Bronchus fibroblast of lung (primary cell): ENCODE results near the gene SRR. TPM values are rescaled to one million over a fixed set of nuclear protein-coding genes. Genes with fewer than 3 reads are reported as not detected.

Experiments used
- total RNA-seq: library from RNA; depleted of rRNA; stranded (reverse); fragments of >200 nt; gene quantifications from 2 replicates; pipeline ENCODE4 v1.2.3, GENCODE V29; 2015

SRR gene
- 32.7 and 37.5 TPM in 2 replicates for total RNA-seq

DNA sequence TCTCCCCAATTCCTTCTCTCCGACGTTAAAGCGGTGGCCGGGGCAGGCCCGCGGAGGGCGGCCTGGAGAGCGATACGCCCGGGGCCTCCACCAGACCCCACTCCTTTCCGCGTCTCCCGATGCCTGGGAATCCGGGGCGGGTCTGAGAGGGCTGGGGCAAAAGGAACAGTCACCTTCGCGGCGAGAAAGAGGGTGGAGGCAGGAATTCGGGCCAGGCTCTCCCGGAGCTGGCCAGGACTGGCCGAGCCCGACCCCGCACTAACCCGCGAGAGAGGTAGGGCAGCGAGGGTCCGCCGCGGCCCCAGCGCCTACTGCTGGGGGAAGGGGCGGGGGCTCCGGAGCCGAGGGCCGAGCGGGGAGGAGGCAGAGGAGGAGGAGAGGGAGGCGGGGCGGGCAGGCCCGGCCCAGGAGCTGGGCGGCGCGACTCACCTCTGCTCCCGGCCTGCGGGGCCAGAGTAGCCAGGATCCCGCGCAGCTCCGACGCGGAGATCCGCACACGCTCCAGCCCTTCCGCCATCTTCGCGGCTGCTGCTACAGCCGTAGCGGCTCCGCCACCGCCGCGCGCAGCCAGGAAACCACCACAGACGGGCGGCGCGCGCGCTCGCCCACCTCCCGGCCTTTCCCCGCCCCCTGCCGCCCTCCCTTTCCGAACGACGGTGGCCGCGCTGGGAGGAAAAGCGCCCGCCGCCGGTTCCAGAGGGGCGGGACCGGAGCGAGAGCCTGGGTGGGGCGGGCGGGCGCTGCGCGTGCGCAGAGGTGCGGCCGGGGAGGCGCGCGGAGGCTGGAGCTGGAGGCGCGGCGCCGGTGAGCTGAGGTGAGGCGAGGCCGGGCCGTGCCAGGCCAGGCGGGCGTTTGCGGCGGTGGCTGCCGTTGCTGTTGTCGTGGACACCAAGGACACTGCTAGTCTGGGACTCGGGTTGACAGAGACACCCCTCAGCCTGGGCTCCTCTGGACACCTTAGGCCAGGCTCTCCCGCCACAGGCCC lies at the start of gene SRR, which contains the start of gene SMG6:
Gene SRR (plus strand): TSS at position 747 of the 985 bp plus-strand sequence. CDS start 11,611 bp downstream, outside the sequence.
Gene SMG6 (minus strand): TSS at position 582 of the 985 bp plus-strand sequence. CDS start 65 bp downstream, at position 517.

DNA sequence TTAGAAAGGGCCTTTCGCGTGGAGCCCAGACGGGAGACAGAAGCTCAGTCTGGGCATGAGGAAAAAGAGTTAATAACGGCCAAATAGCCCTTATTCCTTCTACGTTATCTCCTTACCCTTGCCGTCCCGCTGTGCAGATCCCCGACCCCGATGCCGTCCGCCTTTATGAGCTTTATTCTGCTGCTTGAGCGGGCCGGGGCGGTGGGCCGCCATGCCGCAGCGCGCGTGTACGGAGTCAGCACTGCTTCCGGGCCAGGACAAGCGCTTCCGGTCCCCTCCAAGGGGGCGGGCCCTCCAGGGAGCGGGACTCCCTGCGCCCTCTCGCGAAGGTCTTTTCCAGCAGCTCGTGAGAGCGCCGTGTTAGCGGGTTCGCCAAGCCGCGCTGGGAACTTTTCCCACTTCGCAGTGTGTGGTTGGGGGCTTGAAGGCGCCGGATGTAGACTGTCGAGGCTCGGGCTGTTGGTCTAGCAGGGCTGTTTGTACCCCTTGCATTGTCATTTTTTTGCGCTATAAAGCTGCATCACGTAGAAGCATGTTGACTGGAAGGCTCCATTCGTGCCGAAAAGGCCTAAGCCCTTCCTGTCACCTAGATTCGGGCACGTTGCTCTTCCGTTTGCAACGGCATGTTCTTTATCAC lies 32.6 kb downstream of the SRR start, which contains the start of gene TSR1:
Gene TSR1 (minus strand): TSS at position 243 of the 637 bp plus-strand sequence. CDS start 30 bp downstream, at position 213.

DNA sequence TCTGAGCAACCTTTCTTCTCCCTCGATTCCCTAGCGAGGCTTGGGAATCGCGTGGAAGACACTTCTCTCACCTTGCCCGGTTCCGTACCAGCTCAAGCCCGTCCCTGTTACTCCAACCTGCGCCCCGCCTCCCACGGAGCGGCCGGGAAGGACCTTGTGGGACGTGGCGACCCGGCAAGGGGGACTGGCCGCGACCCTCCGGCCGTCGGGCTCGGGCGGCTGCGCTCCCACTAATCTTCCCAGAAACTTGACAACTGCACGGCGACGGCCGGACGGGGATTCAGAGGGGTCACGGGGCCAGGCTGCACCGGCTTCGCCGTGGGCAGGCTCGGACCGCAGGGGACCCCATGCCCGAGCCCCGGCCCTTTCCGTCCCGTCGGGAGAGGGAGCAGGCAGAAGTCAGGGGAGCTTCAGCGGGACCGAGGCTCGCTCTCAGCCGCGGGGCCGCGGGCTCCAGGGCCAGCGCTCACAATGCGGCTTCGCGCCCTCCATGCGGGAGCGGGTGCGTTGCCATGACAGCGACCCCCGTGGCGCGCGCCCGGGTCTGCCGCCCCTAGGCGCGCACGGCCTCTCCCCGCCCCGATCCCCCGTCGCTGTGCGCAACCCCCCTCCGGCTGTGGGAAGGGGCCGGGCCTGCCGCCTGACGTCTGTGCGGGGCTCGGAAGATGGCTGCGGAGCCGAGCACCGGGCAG lies 33.2 kb downstream of the SRR start, which contains the start of gene SGSM2:
Gene SGSM2 (plus strand): TSS at position 650 of the 692 bp plus-strand sequence. CDS start 188 bp downstream, outside the sequence.

Other genes with a start within 250 kb of the SRR start
- 26.4 and 28.1 TPM in 2 replicates for gene HIC1, start 248.8 kb upstream of the SRR start, total RNA-seq
- gene SMG6, start 165 bp upstream of the SRR start, total RNA-seq: 23.3 and 25.1 TPM in 2 replicates
- 57.4 and 60.2 TPM in 2 replicates for gene TSR1, start 32.5 kb downstream of the SRR start, total RNA-seq
- gene SGSM2, start 33.6 kb downstream of the SRR start, total RNA-seq: 11.3 and 14.3 TPM in 2 replicates
- gene MNT, start 97.1 kb downstream of the SRR start, total RNA-seq: 5.4 TPM in 2 replicates
- 10.9 and 12.2 TPM in 2 replicates for gene METTL16, start 207.9 kb downstream of the SRR start, total RNA-seq